A673 (cell line): Measurements from ENCODE around the gene TMEM62. TPM values are rescaled to one million over a fixed set of nuclear protein-coding genes. Genes with fewer than 3 reads are reported as not detected.

ENCODE experiments used
- BruUV-seq: library from RNA; stranded (reverse); fragments of 400-500 nt; replicated peaks from 2 replicates; lab custom pipeline; 2021; lab: Mats Ljungman, UMichigan
- CTCF ChIA-PET: fragments of 300-600 bp; sonication (Branson Sonifier 250); formaldehyde crosslinking; loops from one replicate; lab custom pipeline; 2022; ENCODE audit warnings: antibody characterized with exemption; lab: Charles Lee
- POLR2A ChIA-PET: fragments of 300-600 bp; sonication (Branson Sonifier 250); formaldehyde crosslinking; loops from one replicate; lab custom pipeline; 2022; ENCODE audit warnings: antibody characterized with exemption; ENCODE audit not compliant: low non-redundant PET; lab: Charles Lee
- DNase-seq: peaks from one replicate; pipeline ENCODE4 v3.0.0-alpha.2; 2015; ENCODE audit warnings: low spot score
- H3K27ac ChIP-seq: fragments of 200-600 bp; sonication (generic); 2 replicates; pipeline ENCODE4 v1.5.1; 2016; ENCODE audit warnings: mixed run types, low read depth, mild to moderate bottlenecking, mixed read lengths, antibody characterized with exemption, low read length; ENCODE audit not compliant: poor library complexity, severe bottlenecking
- H3K27me3 ChIP-seq: fragments of 200-600 bp; sonication (generic); replicated peaks from 2 replicates; pipeline ENCODE4 v1.6.1; 2017; ENCODE audit warnings: mixed run types, low read depth, mild to moderate bottlenecking, mixed read lengths, antibody characterized with exemption, low read length; ENCODE audit not compliant: insufficient read depth, poor library complexity
- H3K36me3 ChIP-seq: fragments of 200-600 bp; sonication (generic); 2 replicates; pipeline ENCODE4 v1.6.1; 2016; ENCODE audit warnings: mixed run types, mild to moderate bottlenecking, mixed read lengths, antibody characterized with exemption, low read length; ENCODE audit not compliant: insufficient read depth, poor library complexity, severe bottlenecking
- H3K4me1 ChIP-seq: fragments of 200-600 bp; sonication (generic); 2 replicates; pipeline ENCODE4 v1.6.1; 2017; ENCODE audit warnings: mixed run types, mild to moderate bottlenecking, mixed read lengths, antibody characterized with exemption, low read length; ENCODE audit not compliant: insufficient read depth, poor library complexity, severe bottlenecking
- H3K4me3 ChIP-seq: fragments of 200-600 bp; sonication (generic); 2 replicates; pipeline ENCODE4 v1.5.1; 2016; ENCODE audit warnings: low read depth, mixed run types, mild to moderate bottlenecking, mixed read lengths, low read length; ENCODE audit not compliant: poor library complexity, severe bottlenecking
- H3K9me3 ChIP-seq: fragments of 200-600 bp; sonication (generic); 2 replicates; pipeline ENCODE4 v1.6.1; 2016; ENCODE audit warnings: mixed run types, low read depth, mild to moderate bottlenecking, mixed read lengths, antibody characterized with exemption, low read length; ENCODE audit not compliant: poor library complexity, severe bottlenecking
- CTCF ChIP-seq: fragments of 300-800, 200-600 bp; sonication (generic); conservative IDR thresholded peaks from 2 replicates; pipeline ENCODE4 v1.5.1; 2017; ENCODE audit warnings: low read depth, mild to moderate bottlenecking, antibody characterized with exemption, low read length, moderate library complexity, mixed read lengths
- EZH2 ChIP-seq: fragments of 200-600 bp; sonication (generic); IDR thresholded peaks from 2 replicates; pipeline ENCODE4 v1.6.1; 2017; ENCODE audit warnings: borderline replicate concordance, low read depth, mild to moderate bottlenecking, mixed read lengths, antibody characterized with exemption, low read length; ENCODE audit not compliant: poor library complexity, severe bottlenecking
- intact Hi-C: fragments of 100-400 bp; cut with micrococcal nuclease; formaldehyde crosslinking; loops from one replicate; pipeline ENCODE4 v1.10.0; 2022; ENCODE audit not compliant: unreplicated experiment
- total RNA-seq: library from RNA; stranded (reverse); gene quantifications from 2 replicates; pipeline ENCODE4 v1.2.3, GENCODE V29; 2021

TMEM62 gene
- total RNA-seq, 1 experiment from 2014 or later, result 5.4 TPM

DNA sequence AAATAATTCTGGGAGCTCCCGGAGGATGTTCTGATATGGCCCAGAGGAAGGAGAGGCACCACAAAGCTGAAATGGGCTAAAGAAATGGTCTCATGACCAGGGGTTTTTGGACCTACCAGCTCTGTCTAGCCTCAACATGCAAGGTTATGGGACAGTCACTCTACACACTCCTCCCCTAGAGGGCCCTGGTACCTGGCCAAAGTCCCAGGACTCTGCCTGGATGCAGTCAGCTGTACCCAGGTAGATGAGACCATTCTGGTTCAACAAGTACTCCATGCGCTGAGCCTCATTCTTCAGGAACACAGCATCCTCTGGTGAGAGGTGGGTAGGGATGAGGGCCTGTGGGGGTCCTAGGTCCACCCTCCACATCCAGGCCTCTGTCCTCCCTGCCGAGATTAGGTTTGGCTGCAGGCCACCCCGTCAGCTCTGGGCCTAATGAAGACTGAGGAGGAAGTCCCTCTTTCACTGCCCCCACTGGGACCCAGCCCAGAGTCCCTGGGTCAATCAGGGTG is 77.9 kb downstream of the TMEM62 start:
- H3K4me3 ChIP-seq, result no peak overlapping the region
- H3K36me3 ChIP-seq, result no peaks in the 10 kb centered on the region
- ChIA-PET CTCF (interaction anchor here (1.2 kb wide), 1 partner anchor 14 kb away, joined by 4 read pairs; no protein-coding TSS in a partner anchor), POLR2A (interaction anchor here (0.6 kb wide), 1 partner anchor 104 kb away, joined by 3 read pairs; no protein-coding TSS in a partner anchor)
- intact Hi-C loops, result no loop called here
- no peaks in the 10 kb centered on the region for H3K27me3 ChIP-seq
- H3K27ac ChIP-seq, result no peak overlapping the region
- H3K9me3 ChIP-seq, result no peaks in the 10 kb centered on the region
- DNase-seq, result no peak
- TF ChIP-seq CTCF (no peak), EZH2 (no peak)
- no TSS peak for BruUV-seq
- H3K4me1 ChIP-seq, result no peaks in the 10 kb centered on the region

DNA sequence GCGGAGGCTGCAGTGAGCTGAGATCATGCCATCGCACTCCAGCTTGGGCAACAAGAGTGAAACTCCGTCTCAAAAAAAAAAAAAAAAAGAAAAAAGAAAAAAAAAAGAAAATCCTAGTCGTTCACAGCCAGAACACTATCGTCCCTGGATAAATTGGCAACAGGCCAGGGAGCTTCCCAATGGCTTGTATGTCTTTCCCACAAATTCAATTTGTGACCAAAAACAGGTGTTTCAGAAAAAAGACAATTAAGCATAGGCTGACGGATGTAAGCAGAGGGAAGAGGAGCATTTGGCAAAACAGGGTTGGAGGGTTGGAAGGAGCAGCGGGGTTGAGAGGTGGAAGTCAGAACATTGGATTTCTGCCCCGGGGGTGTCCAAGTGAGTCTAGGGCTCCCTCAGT is 78.9 kb downstream of the TMEM62 start:
- H3K4me1 ChIP-seq, result no peaks in the 10 kb centered on the region
- BruUV-seq, result no TSS peak
- H3K36me3 ChIP-seq, result no peaks in the 10 kb centered on the region
- intact Hi-C loops, result no loop called here
- no peaks in the 10 kb centered on the region for H3K9me3 ChIP-seq
- H3K27ac ChIP-seq, result no peak overlapping the region
- DNase-seq, result no peak
- H3K27me3 ChIP-seq, result no peaks in the 10 kb centered on the region
- no peak overlapping the region for H3K4me3 ChIP-seq
- no peak for TF ChIP-seq EZH2
- TF ChIP-seq CTCF, result no peak
- POLR2A ChIA-PET, result no interaction called here
- CTCF ChIA-PET, result interaction anchor here (1.1 kb wide), 1 partner anchor 8 kb away, joined by 4 read pairs; no protein-coding TSS in a partner anchor

- no peaks in the 10 kb centered on the region for H3K36me3 ChIP-seq
- POLR2A ChIA-PET, result no interaction called here
- no TSS peak for BruUV-seq
- TF ChIP-seq CTCF, result no peak
- TF ChIP-seq EZH2, result no peak
- CTCF ChIA-PET, result interaction anchor here (1.1 kb wide), 1 partner anchor 9 kb away, joined by 4 read pairs; no protein-coding TSS in a partner anchor
- no peak overlapping the region for H3K27ac ChIP-seq
- no peaks in the 10 kb centered on the region for H3K9me3 ChIP-seq
- no peak for DNase-seq
- no peaks in the 10 kb centered on the region for H3K4me1 ChIP-seq
- no peak overlapping the region for H3K4me3 ChIP-seq
- H3K27me3 ChIP-seq, result no peaks in the 10 kb centered on the region
- intact Hi-C loops, result no loop called here
These were observed 79.6 kb downstream of the TMEM62 start for GRCh38 chr15:43212951-43213350.
